GM12801 (cell line): ENCODE measurements around the gene SLC35D3.

Experiments
- TF ChIP-seq, protein P1 (sequence below): IDR thresholded peaks from one replicate; pipeline ENCODE4 v1.5.1; 2011; ENCODE audit warnings: control low read depth; ENCODE audit not compliant: insufficient read length; ENCODE audit errors: extremely low read depth

Gene SLC35D3

DNA sequence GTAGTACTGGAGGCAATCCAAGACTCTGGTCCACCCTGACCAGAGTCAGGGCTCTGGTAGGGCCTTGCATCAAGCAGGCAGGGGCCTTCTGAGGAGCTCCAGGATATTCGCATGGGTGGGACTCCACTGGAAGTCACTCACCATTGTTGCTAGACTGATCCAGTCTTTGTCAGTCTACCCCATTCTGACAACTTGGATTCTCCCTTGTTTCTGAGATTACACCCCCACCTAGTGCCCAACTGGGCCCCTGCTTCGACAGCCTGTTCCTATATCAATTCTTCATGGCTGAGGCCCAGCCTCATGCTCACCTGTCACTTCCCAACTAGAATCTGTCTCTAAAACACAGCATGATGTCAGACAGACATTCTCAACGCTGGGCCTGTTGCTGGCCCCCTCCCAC is 5.2 kb downstream of the SLC35D3 start:
- TF ChIP-seq, protein P1, sequence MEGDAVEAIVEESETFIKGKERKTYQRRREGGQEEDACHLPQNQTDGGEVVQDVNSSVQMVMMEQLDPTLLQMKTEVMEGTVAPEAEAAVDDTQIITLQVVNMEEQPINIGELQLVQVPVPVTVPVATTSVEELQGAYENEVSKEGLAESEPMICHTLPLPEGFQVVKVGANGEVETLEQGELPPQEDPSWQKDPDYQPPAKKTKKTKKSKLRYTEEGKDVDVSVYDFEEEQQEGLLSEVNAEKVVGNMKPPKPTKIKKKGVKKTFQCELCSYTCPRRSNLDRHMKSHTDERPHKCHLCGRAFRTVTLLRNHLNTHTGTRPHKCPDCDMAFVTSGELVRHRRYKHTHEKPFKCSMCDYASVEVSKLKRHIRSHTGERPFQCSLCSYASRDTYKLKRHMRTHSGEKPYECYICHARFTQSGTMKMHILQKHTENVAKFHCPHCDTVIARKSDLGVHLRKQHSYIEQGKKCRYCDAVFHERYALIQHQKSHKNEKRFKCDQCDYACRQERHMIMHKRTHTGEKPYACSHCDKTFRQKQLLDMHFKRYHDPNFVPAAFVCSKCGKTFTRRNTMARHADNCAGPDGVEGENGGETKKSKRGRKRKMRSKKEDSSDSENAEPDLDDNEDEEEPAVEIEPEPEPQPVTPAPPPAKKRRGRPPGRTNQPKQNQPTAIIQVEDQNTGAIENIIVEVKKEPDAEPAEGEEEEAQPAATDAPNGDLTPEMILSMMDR = no peak

DNA sequence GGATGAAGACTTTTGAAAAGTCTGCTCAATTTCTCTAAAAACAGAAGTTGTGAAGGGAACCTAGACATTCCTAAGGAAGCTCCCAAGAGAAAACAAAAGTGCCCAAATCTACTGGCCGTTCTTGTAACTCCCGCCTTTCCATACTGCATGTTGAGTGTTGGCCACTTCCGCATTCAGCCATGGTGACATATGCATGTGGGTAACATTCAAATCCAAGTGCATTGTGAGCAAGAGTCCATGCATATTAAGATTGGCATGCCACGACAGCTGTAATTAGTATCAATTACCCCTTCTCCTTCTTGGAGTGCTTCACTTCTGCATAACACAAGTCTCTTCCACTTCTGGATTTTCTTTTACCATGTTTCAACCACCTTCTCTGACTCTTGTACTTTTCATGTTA is 8.4 kb downstream of the SLC35D3 start:
- TF ChIP-seq, protein P1 = no peak

DNA sequence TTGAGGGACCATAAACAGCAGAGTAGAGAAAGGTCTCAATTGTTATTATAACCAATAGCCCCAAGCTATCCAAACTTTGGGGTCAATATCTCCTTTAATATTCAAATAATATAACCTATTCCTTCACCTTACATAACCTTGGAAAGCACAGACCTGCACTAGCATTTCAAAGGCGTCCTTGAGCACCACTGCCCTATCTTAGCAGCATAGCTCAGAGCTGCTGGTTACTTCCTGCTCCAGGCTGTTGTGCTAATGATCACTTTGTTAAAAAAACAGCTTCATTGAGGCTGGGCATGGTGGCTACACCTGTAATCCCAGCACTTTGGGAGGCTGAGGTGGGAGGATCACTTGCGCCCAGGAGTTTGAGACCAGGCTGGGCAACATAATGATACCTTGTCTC is 10.5 kb downstream of the SLC35D3 start:
- TF ChIP-seq, protein P1 = no peak

DNA sequence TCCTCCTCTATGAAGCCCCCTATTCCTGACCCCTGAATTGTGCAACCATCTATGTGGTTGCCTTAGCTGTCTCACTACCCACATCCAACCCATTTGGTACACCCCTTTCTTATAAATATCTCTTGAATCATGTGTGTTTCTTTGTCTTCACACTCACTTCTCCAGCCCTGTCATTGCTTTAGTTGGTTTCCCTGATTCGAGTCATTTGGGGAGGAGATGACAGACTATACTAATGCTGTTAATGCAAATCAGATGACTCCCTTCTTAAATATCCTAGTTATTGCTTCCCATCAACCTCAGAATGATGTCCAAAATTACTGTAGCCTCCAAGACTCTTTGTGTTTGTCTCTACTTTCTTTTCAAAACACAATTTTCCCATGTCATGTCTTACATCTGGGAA is 23.0 kb downstream of the SLC35D3 start:
- TF ChIP-seq, protein P1 = no peak

DNA sequence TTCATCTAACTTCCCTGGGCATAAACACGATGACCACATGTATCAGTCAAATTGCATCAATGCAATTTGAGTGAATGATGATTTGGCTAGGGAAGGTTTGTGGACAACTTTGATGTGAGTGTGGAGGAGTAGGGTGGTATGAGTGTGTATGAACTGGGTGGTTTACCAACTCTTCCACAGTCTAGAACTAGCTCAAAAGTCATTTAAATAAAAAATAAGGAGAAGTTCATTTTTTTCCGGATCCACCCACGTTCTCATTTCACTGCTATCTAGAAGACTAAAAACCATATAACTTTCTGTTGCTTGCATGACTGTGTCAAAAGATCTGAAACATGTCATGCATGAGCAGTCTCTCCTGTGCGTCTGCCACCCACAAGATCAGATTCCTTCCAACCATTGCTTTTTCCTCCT is 23.6 kb downstream of the SLC35D3 start:
- TF ChIP-seq, protein P1 = no peak

DNA sequence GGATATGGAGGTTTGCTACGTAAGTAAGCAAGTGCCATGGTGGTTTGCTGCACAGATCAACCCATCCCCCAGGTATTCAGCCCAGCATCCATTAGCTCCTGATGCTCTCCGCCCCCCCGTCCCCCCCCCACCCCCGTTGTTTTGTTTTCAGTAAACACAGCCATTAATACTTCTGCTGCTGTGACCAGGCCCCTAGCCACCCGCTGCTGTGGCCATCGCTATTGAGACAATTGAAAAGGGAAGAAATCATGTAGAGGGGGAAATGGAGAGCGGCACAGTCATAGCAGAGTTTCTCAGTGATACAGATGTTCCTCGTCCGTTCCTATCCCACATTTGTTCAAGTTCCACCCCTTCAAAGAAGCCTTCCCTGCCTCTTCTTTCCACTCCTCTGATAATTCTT is 24.9 kb downstream of the SLC35D3 start:
- TF ChIP-seq, protein P1 = no peak

DNA sequence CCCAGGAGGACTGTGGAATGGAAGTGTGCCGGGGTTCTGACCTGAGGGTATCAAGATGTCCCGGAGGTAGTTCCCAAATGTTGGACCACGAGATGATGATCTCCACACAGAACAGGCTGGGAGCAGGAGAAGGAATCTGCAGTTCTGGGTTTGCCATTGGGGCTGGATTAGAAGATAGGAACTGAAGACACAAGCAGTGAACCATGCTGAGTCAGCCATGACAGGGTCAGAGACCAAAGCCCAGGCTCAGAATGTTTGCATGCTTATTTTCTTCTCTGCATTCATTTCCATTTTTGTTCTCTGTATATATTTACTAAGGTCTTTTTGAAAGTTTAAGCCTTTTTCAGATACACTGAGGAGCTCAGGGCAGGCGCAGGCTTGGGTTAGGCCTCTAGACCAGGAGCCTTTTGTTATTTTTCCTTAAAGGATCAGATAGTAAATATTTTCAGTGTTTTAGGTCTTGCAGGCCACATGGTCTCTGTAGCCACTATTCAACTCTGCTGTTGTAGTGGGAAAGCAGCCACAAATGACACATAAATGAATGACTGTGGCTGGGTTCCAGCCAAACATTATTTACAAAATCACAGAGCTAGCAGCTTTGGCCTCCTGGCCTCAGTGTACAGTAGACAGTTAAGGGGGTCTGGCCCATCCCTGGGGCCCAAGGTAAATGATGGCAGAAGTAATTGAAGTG is 28.5 kb downstream of the SLC35D3 start:
- TF ChIP-seq, protein P1 = no peak
